Measurements from ENCODE around the gene CAMK1D. TPM values are rescaled to one million over a fixed set of nuclear protein-coding genes. Genes with fewer than 3 reads are reported as not detected.

The CAMK1D gene
- total and polyA plus RNA-seq, 2 experiments from 2014 or later = 4.6 to 7.2 TPM

- Mint-ChIP-seq H3K4me1 (no peaks in the 10 kb centered on the region), H3K27ac (peak overlapping the region; percentile 48; the same call in 1 of the 2 replicates), H3K4me3 (no peak overlapping the region), H3K27me3 (ENCODE audit: insufficient read depth, low read depth, poor library complexity) (peaks cover 5% of the 10 kb centered on the region), H3K9me3 (no peaks in the 10 kb centered on the region), H3K36me3 (ENCODE audit: low read depth) (no peaks in the 10 kb centered on the region)
- Histone ChIP-seq H3K4me1 (ENCODE audit: insufficient read depth) (no peaks in the 10 kb centered on the region), H3K27me3 (ENCODE audit: insufficient read depth) (no peaks in the 10 kb centered on the region), H3K4me3 (no peak overlapping the region), H4K20me1 (replicated peaks; ENCODE audit: insufficient read depth) (no peaks in the 10 kb centered on the region), H3K9me2 (ENCODE audit: insufficient read depth) (no peaks in the 10 kb centered on the region), H3F3A (replicated peaks; ENCODE audit: low read depth) (no peaks in the 10 kb centered on the region), H3K4me2 (no peak overlapping the region), H3K27ac (ENCODE audit: low read depth) (no peak overlapping the region), H3K79me2 (replicated peaks; ENCODE audit: insufficient read depth) (no peaks in the 10 kb centered on the region), H2AFZ (no peak overlapping the region), H3K36me3 (ENCODE audit: insufficient read depth) (no peaks in the 10 kb centered on the region)
- ATAC-seq = no peak
- no peak for DNase-seq (ENCODE audit: low spot score)
- no peak for TF ChIP-seq ZNF114 (CRISPR knock-in tag; IDR thresholded peaks at IDR 0.05)
- TF ChIP-seq POLR2AphosphoS5 (IDR thresholded peaks at IDR 0.05; ENCODE audit: low read depth) = no peak
- no peak for TF ChIP-seq JUNB (IDR thresholded peaks at IDR 0.05; ENCODE audit: unreplicated experiment)
- no peak for TF ChIP-seq NANOG (IDR thresholded peaks at IDR 0.05; ENCODE audit: borderline replicate concordance)
- no peak for TF ChIP-seq STAT1 (IDR thresholded peaks at IDR 0.05; ENCODE audit: unreplicated experiment)
Observed at GRCh38 chr10:12423896-12424295, 74.5 kb downstream of the CAMK1D start.

GRCh38 chr10:12427276-12427675 lies 77.9 kb downstream of the CAMK1D start:
- no peaks in the 10 kb centered on the region for H4K20me1 ChIP-seq (replicated peaks; ENCODE audit: insufficient read depth)
- Mint-ChIP-seq H3K27ac (no peak overlapping the region), H3K4me1 (peaks cover 5% of the 10 kb centered on the region), H3K4me3 (no peak overlapping the region), H3K27me3 (ENCODE audit: insufficient read depth, low read depth, poor library complexity) (peaks cover 5% of the 10 kb centered on the region), H3K36me3 (ENCODE audit: low read depth) (peaks cover 3% of the 10 kb centered on the region; the same call in 1 of the 3 replicates), H3K9me3 (no peaks in the 10 kb centered on the region; the same call in 2 of the 3 replicates)
- no peak for DNase-seq (ENCODE audit: low spot score)
- no peaks in the 10 kb centered on the region for H3K79me2 ChIP-seq (replicated peaks; ENCODE audit: insufficient read depth)
- no peak overlapping the region for H2AFZ ChIP-seq
- no peak overlapping the region for H3K4me3 ChIP-seq
- no peak overlapping the region for H3K4me2 ChIP-seq
- no peaks in the 10 kb centered on the region for H3K27me3 ChIP-seq (ENCODE audit: insufficient read depth)
- no peak overlapping the region for H3K27ac ChIP-seq (ENCODE audit: low read depth)
- no peak for ATAC-seq
- H3K36me3 ChIP-seq (ENCODE audit: insufficient read depth) = no peaks in the 10 kb centered on the region
- H3K9me2 ChIP-seq (ENCODE audit: insufficient read depth) = no peaks in the 10 kb centered on the region
- no peaks in the 10 kb centered on the region for H3F3A ChIP-seq (replicated peaks; ENCODE audit: low read depth)
- H3K4me1 ChIP-seq (ENCODE audit: insufficient read depth) = no peaks in the 10 kb centered on the region
- TF ChIP-seq ZNF462 (CRISPR knock-in tag; IDR thresholded peaks at IDR 0.05) = no peak
- no peak for TF ChIP-seq ZNF114 (CRISPR knock-in tag; IDR thresholded peaks at IDR 0.05)
- no peak for TF ChIP-seq NANOG (IDR thresholded peaks at IDR 0.05; ENCODE audit: borderline replicate concordance)
- TF ChIP-seq JUNB (IDR thresholded peaks at IDR 0.05; ENCODE audit: unreplicated experiment) = no peak
- no peak for TF ChIP-seq EZH2phosphoT487 (IDR thresholded peaks at IDR 0.05; ENCODE audit: unreplicated experiment)
- TF ChIP-seq EZH2 (IDR thresholded peaks at IDR 0.05; ENCODE audit: low read depth, unreplicated experiment) = no peak
- TF ChIP-seq POLR2AphosphoS5 (IDR thresholded peaks at IDR 0.05; ENCODE audit: low read depth) = no peak
- no peak for TF ChIP-seq CREB1 (CRISPR knock-in tag; IDR thresholded peaks at IDR 0.05; ENCODE audit: low read depth)
- no peak for TF ChIP-seq CTCF (conservative IDR thresholded peaks at IDR 0.05; ENCODE audit: low read depth in 2 of 2)
- no peak for TF ChIP-seq ZNF331 (CRISPR knock-in tag; IDR thresholded peaks at IDR 0.05; ENCODE audit: low read depth)
- TF ChIP-seq STAT1 (IDR thresholded peaks at IDR 0.05; ENCODE audit: unreplicated experiment) = no peak
- TF ChIP-seq ETS1 (IDR thresholded peaks at IDR 0.05) = no peak
